Osteocyte (in vitro differentiated cells): ENCODE results near the gene DOCK1. TPM values are rescaled to one million over a fixed set of nuclear protein-coding genes. Genes with fewer than 3 reads are reported as not detected.

ENCODE experiments used
- DNase-seq: peaks from one replicate; pipeline ENCODE4 v3.0.0; 2021; ENCODE audit warnings: mixed read lengths; ENCODE audit not compliant: unreplicated experiment; ENCODE audit errors: extremely low spot score
- H3K27ac Mint-ChIP-seq: one replicate; pipeline ENCODE4 v1.8.0; 2021; ENCODE audit warnings: mild to moderate bottlenecking, mixed read lengths; ENCODE audit not compliant: unreplicated experiment
- H3K27me3 Mint-ChIP-seq: one replicate; pipeline ENCODE4 v1.8.0; 2021; ENCODE audit warnings: mixed read lengths; ENCODE audit not compliant: unreplicated experiment
- H3K36me3 Mint-ChIP-seq: one replicate; pipeline ENCODE4 v1.8.0; 2021; ENCODE audit warnings: mixed read lengths; ENCODE audit not compliant: unreplicated experiment
- H3K4me1 Mint-ChIP-seq: one replicate; pipeline ENCODE4 v1.8.0; 2021; ENCODE audit warnings: mixed read lengths; ENCODE audit not compliant: unreplicated experiment
- H3K4me3 Mint-ChIP-seq: one replicate; pipeline ENCODE4 v1.8.0; 2021; ENCODE audit warnings: mild to moderate bottlenecking, moderate library complexity, mixed read lengths; ENCODE audit not compliant: unreplicated experiment
- H3K9me3 Mint-ChIP-seq: one replicate; pipeline ENCODE4 v1.8.0; 2021; ENCODE audit warnings: mixed read lengths; ENCODE audit not compliant: unreplicated experiment
- total RNA-seq: library from RNA; stranded (reverse); gene quantifications from 2 replicates; pipeline ENCODE4 v1.2.1, GENCODE V29; 2021
- TF ChIP-seq, protein P1 (sequence below): fragments of 200-600 bp; sonication (generic); IDR thresholded peaks from 2 replicates; pipeline ENCODE4 v1.5.0; 2021; ENCODE audit warnings: antibody characterized with exemption, mild to moderate bottlenecking, moderate library complexity

The DOCK1 gene
- total RNA-seq, 1 donor from 2014 or later: 66.3 TPM

GRCh38 chr10:127320176-127320575 lies 414.9 kb downstream of the DOCK1 start:
- H3K36me3 Mint-ChIP-seq: no peaks in the 10 kb centered on the region
- TF ChIP-seq, protein P1, sequence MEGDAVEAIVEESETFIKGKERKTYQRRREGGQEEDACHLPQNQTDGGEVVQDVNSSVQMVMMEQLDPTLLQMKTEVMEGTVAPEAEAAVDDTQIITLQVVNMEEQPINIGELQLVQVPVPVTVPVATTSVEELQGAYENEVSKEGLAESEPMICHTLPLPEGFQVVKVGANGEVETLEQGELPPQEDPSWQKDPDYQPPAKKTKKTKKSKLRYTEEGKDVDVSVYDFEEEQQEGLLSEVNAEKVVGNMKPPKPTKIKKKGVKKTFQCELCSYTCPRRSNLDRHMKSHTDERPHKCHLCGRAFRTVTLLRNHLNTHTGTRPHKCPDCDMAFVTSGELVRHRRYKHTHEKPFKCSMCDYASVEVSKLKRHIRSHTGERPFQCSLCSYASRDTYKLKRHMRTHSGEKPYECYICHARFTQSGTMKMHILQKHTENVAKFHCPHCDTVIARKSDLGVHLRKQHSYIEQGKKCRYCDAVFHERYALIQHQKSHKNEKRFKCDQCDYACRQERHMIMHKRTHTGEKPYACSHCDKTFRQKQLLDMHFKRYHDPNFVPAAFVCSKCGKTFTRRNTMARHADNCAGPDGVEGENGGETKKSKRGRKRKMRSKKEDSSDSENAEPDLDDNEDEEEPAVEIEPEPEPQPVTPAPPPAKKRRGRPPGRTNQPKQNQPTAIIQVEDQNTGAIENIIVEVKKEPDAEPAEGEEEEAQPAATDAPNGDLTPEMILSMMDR: no peak
- H3K4me3 Mint-ChIP-seq: no peak overlapping the region
- DNase-seq: no peak
- H3K27me3 Mint-ChIP-seq: no peaks in the 10 kb centered on the region
- no peaks in the 10 kb centered on the region for H3K9me3 Mint-ChIP-seq
- no peak overlapping the region for H3K27ac Mint-ChIP-seq
- H3K4me1 Mint-ChIP-seq: no peaks in the 10 kb centered on the region

- Mint-ChIP-seq H3K4me1 (no peaks in the 10 kb centered on the region), H3K27ac (no peak overlapping the region), H3K9me3 (no peaks in the 10 kb centered on the region), H3K36me3 (no peaks in the 10 kb centered on the region), H3K27me3 (no peaks in the 10 kb centered on the region), H3K4me3 (no peak overlapping the region)
- TF ChIP-seq, protein P1: no peak
- DNase-seq: no peak
These were observed 417.1 kb downstream of the DOCK1 start for GRCh38 chr10:127322286-127322685.

- no peak for DNase-seq
- peaks cover 3% of the 10 kb centered on the region for H3K4me1 Mint-ChIP-seq
- no peaks in the 10 kb centered on the region for H3K9me3 Mint-ChIP-seq
- peaks cover 2% of the 10 kb centered on the region for H3K36me3 Mint-ChIP-seq
- no peak overlapping the region for H3K27ac Mint-ChIP-seq
- no peaks in the 10 kb centered on the region for H3K27me3 Mint-ChIP-seq
- no peak overlapping the region for H3K4me3 Mint-ChIP-seq
- TF ChIP-seq, protein P1: no peak
These were observed 420.3 kb downstream of the DOCK1 start for GRCh38 chr10:127325506-127325905.

DNA sequence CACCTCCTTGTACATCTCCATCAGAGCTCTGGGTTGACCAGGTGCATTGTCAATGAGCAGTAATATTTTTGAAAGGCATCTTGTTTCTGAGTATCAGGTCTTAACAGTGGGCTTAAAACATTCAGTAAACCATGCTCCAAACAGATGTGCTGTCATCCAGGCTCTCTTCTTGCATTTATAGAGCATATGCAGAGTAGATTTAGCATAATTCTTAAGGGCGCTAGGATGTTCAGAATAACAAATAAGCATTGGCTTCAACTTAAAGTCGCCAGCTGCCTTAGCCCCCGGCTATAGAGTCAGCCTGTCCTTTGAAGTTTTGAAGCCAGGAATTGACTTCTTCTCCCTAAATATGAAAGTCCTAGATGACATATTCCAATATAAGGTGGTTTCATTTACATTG lies 421.7 kb downstream of the DOCK1 start:
- H3K9me3 Mint-ChIP-seq: no peaks in the 10 kb centered on the region
- DNase-seq: no peak
- H3K4me1 Mint-ChIP-seq: peaks cover 4% of the 10 kb centered on the region
- H3K27me3 Mint-ChIP-seq: no peaks in the 10 kb centered on the region
- H3K4me3 Mint-ChIP-seq: no peak overlapping the region
- TF ChIP-seq, protein P1: no peak
- H3K27ac Mint-ChIP-seq: no peak overlapping the region
- H3K36me3 Mint-ChIP-seq: peaks cover 2% of the 10 kb centered on the region

- Mint-ChIP-seq H3K27ac (no peak overlapping the region), H3K4me3 (no peak overlapping the region), H3K27me3 (no peaks in the 10 kb centered on the region), H3K4me1 (peaks cover 20% of the 10 kb centered on the region), H3K36me3 (peaks cover 2% of the 10 kb centered on the region), H3K9me3 (no peaks in the 10 kb centered on the region)
- TF ChIP-seq, protein P1: no peak
- DNase-seq: no peak
These were observed 426.5 kb downstream of the DOCK1 start for GRCh38 chr10:127331696-127332095.
